IMR-90 (cell line): Measurements from ENCODE around the gene AATF. TPM values are rescaled to one million over a fixed set of nuclear protein-coding genes. Genes with fewer than 3 reads are reported as not detected.

Experiments
- ATAC-seq: fragments of 200-7000 bp; cut with Tn5 transposase; 2 replicates; pipeline ENCODE4 v1.9.1; 2020; ENCODE audit warnings: low read depth, mild to moderate bottlenecking, moderate library complexity
- BruUV-seq: library from RNA; stranded (reverse); fragments of 400-500 nt; replicated peaks from 2 replicates; lab custom pipeline; 2021; lab: Mats Ljungman, UMichigan
- CTCF ChIA-PET: fragments of 300-600 bp; formaldehyde crosslinking; extraction: SDS; loops from one replicate; lab custom pipeline; 2021; ENCODE audit warnings: antibody characterized with exemption; lab: Yijun Ruan, JAX
- POLR2A ChIA-PET: fragments of 300-600 bp; sonication (Branson Sonifier 250); formaldehyde crosslinking; loops from one replicate; lab custom pipeline; 2022; ENCODE audit warnings: antibody characterized with exemption; ENCODE audit not compliant: unreplicated experiment; lab: Charles Lee
- DNase-seq: peaks from one replicate; pipeline ENCODE4 v3.0.0; 2013
- H2AFZ ChIP-seq: replicated peaks from 2 replicates; pipeline ENCODE3; 2013; ENCODE audit warnings: low read length, mild to moderate bottlenecking; ENCODE audit not compliant: poor library complexity
- H2AK5ac ChIP-seq: 2 replicates; pipeline ENCODE4 v1.6.1; 2013; ENCODE audit warnings: low read depth, low read length, inconsistent platforms
- H2AK9ac ChIP-seq: replicated peaks from 2 replicates; pipeline ENCODE3; 2013; ENCODE audit warnings: mild to moderate bottlenecking, low read depth, low read length, moderate library complexity; ENCODE audit not compliant: poor library complexity
- H2BK120ac ChIP-seq: 2 replicates; pipeline ENCODE4 v1.6.1; 2013; ENCODE audit warnings: low read depth, low read length, inconsistent platforms
- H2BK15ac ChIP-seq: 3 replicates; pipeline ENCODE4 v1.6.1; 2013; ENCODE audit warnings: low read depth, low read length, inconsistent platforms
- H2BK20ac ChIP-seq: 2 replicates; pipeline ENCODE4 v1.6.1; 2013; ENCODE audit warnings: low read depth, mild to moderate bottlenecking, inconsistent platforms, low read length, moderate library complexity
- H2BK5ac ChIP-seq: 2 replicates; pipeline ENCODE4 v1.6.1; 2013; ENCODE audit warnings: mild to moderate bottlenecking, low read depth, low read length, inconsistent platforms; ENCODE audit not compliant: poor library complexity, severe bottlenecking
- H3K14ac ChIP-seq: replicated peaks from 2 replicates; pipeline ENCODE4 v1.6.1; 2013; ENCODE audit warnings: low read depth, low read length, inconsistent platforms
- H3K18ac ChIP-seq: 2 replicates; pipeline ENCODE4 v1.6.1; 2013; ENCODE audit warnings: low read depth, low read length, control low read depth
- H3K23ac ChIP-seq: 2 replicates; pipeline ENCODE4 v1.6.1; 2013; ENCODE audit warnings: low read depth, low read length, inconsistent platforms
- H3K27ac ChIP-seq: 2 replicates; pipeline ENCODE4 v1.5.1; 2013; ENCODE audit warnings: mild to moderate bottlenecking, control low read depth, low read length; ENCODE audit not compliant: insufficient read depth
- H3K27me3 ChIP-seq: 2 replicates; pipeline ENCODE4 v1.6.1; 2013; ENCODE audit warnings: low read length; ENCODE audit not compliant: control insufficient read depth, insufficient read depth
- H3K36me3 ChIP-seq: 2 replicates; pipeline ENCODE4 v1.6.1; 2013; ENCODE audit warnings: low read length, mixed read lengths; ENCODE audit not compliant: control insufficient read depth, insufficient read depth
- H3K4ac ChIP-seq: 2 replicates; pipeline ENCODE4 v1.6.1; 2013; ENCODE audit warnings: low read depth, low read length, inconsistent platforms
- H3K4me1 ChIP-seq: 2 replicates; pipeline ENCODE4 v1.6.1; 2013; ENCODE audit warnings: low read length, mixed read lengths; ENCODE audit not compliant: control insufficient read depth, insufficient read depth
- H3K4me2 ChIP-seq: 2 replicates; pipeline ENCODE4 v1.6.1; 2013; ENCODE audit warnings: low read depth, mild to moderate bottlenecking, control low read depth, low read length, moderate library complexity
- H3K4me3 ChIP-seq: 2 replicates; pipeline ENCODE4 v1.5.1; 2013; ENCODE audit warnings: low read depth, mild to moderate bottlenecking, control low read depth, low read length, moderate library complexity; ENCODE audit not compliant: insufficient read depth
- H3K56ac ChIP-seq: 2 replicates; pipeline ENCODE4 v1.6.1; 2013; ENCODE audit warnings: low read length, inconsistent platforms; ENCODE audit not compliant: insufficient read depth; ENCODE audit errors: extremely low read depth
- H3K79me1 ChIP-seq, 2 experiments: 2 replicates each; pipeline ENCODE4 v1.6.1; 2013; ENCODE audit warnings: low read length in 2 of 2, inconsistent platforms in 1 of 2, low read depth in 1 of 2
- H3K9ac ChIP-seq: 2 replicates; pipeline ENCODE4 v1.6.1; 2013; ENCODE audit warnings: low read depth, low read length, control low read depth
- H3K9me1 ChIP-seq: 2 replicates; pipeline ENCODE4 v1.6.1; 2013; ENCODE audit warnings: low read length, inconsistent platforms; ENCODE audit not compliant: insufficient read depth
- H3K9me3 ChIP-seq: 2 replicates; pipeline ENCODE4 v1.6.1; 2013; ENCODE audit warnings: low read length; ENCODE audit not compliant: control insufficient read depth, insufficient read depth
- H4K20me1 ChIP-seq: 2 replicates; pipeline ENCODE4 v1.6.1; 2013; ENCODE audit warnings: low read length, inconsistent platforms; ENCODE audit not compliant: insufficient read depth
- H4K5ac ChIP-seq: 2 replicates; pipeline ENCODE4 v1.6.1; 2013; ENCODE audit warnings: mild to moderate bottlenecking, low read depth, low read length, control low read depth
- H4K8ac ChIP-seq, 2 experiments: 2 replicates each; pipeline ENCODE4 v1.6.1; 2013; ENCODE audit warnings: low read depth in 2 of 2, low read length in 2 of 2, control low read depth in 1 of 2, inconsistent platforms in 1 of 2
- H4K91ac ChIP-seq: 2 replicates; pipeline ENCODE4 v1.6.1; 2013; ENCODE audit warnings: low read depth, low read length, inconsistent platforms; ENCODE audit not compliant: insufficient read depth
- BHLHE40 ChIP-seq: fragments of 150-350 bp; IDR thresholded peaks from 2 replicates; pipeline ENCODE4 v1.6.1; 2016; ENCODE audit warnings: mild to moderate bottlenecking, low read depth, low read length
- CEBPB ChIP-seq: IDR thresholded peaks from 2 replicates; pipeline ENCODE4 v1.6.1; 2012; ENCODE audit warnings: low read depth, low read length, improper control_type of control experiment
- CHD1 ChIP-seq: IDR thresholded peaks from 2 replicates; pipeline ENCODE4 v1.6.1; 2012; ENCODE audit warnings: low read depth, low read length, improper control_type of control experiment
- ELK1 ChIP-seq: fragments of 150-350 bp; IDR thresholded peaks from 2 replicates; pipeline ENCODE4 v1.6.1; 2016; ENCODE audit warnings: low read depth, mild to moderate bottlenecking, low read length, moderate library complexity, borderline replicate concordance
- FOS ChIP-seq: fragments of 150-350 bp; IDR thresholded peaks from 2 replicates; pipeline ENCODE4 v1.6.1; 2016; ENCODE audit warnings: low read depth, low read length
- MAFK ChIP-seq: IDR thresholded peaks from 2 replicates; pipeline ENCODE4 v1.6.1; 2012; ENCODE audit warnings: low read depth, low read length, improper control_type of control experiment
- MAZ ChIP-seq: IDR thresholded peaks from 2 replicates; pipeline ENCODE4 v1.6.1; 2012; ENCODE audit warnings: low read depth, mild to moderate bottlenecking, low read length, improper control_type of control experiment, moderate library complexity, borderline replicate concordance
- MXI1 ChIP-seq: IDR thresholded peaks from 2 replicates; pipeline ENCODE4 v1.6.1; 2012; ENCODE audit warnings: low read depth, mild to moderate bottlenecking, low read length, moderate library complexity, borderline replicate concordance
- NFE2L2 ChIP-seq: fragments of 150-350 bp; IDR thresholded peaks from 2 replicates; pipeline ENCODE4 v1.6.1; 2016; ENCODE audit warnings: low read depth, mild to moderate bottlenecking, low read length
- POLR2A ChIP-seq: IDR thresholded peaks from 2 replicates; pipeline ENCODE4 v1.6.1; 2012; ENCODE audit warnings: mild to moderate bottlenecking, low read depth, low read length
- RAD21 ChIP-seq: IDR thresholded peaks from 2 replicates; pipeline ENCODE4 v1.6.1; 2012; ENCODE audit warnings: low read length, improper control_type of control experiment
- RCOR1 ChIP-seq: IDR thresholded peaks from 2 replicates; pipeline ENCODE4 v1.6.1; 2012; ENCODE audit warnings: mild to moderate bottlenecking, low read length, improper control_type of control experiment; ENCODE audit not compliant: insufficient replicate concordance
- RFX5 ChIP-seq: IDR thresholded peaks from 2 replicates; pipeline ENCODE4 v1.8.0; 2012; ENCODE audit warnings: low read depth, mild to moderate bottlenecking, low read length, moderate library complexity
- SMC3 ChIP-seq: fragments of 150-350 bp; IDR thresholded peaks from 2 replicates; pipeline ENCODE4 v1.6.1; 2016; ENCODE audit warnings: low read depth, mild to moderate bottlenecking, antibody characterized with exemption, low read length, moderate library complexity
- WGBS, 2 experiments: methylation state at CpG; one replicate each; pipeline versions ENCODE4 v1.1.5 to v1.1.7; 2013; ENCODE audit warnings: missing lambda C conversion rate in 2 of 2; ENCODE audit not compliant: insufficient read length in 1 of 2; ENCODE audit errors: extremely low coverage in 2 of 2; 5-methylcytosine and 5-hydroxymethylcytosine counted together
- dilution Hi-C: fragments of 300-500 bp; cut with HindIII; formaldehyde crosslinking; loops from one replicate; pipeline ENCODE4 v1.14.3; 2018; ENCODE audit warnings: low sequenced_read_pairs; ENCODE audit not compliant: unreplicated experiment
- in situ Hi-C: fragments of 300-500 bp; cut with MboI; formaldehyde crosslinking; loops from 3 replicates; pipeline ENCODE4 v1.14.3; 2019; ENCODE audit warnings: low sequenced_read_pairs, inconsistent platforms, mixed read lengths
- intact Hi-C: fragments of 100-400 bp; cut with micrococcal nuclease; formaldehyde crosslinking; loops from 2 replicates; pipeline ENCODE4 v1.10.0; 2022
- polyA plus RNA-seq, 3 experiments: library from polyadenylated mRNA; depleted of rRNA; stranded (reverse); fragments of >200 nt; gene quantifications; 2 replicates each; pipeline ENCODE4 v1.2.3, GENCODE V29; 2012; ENCODE audit warnings: low replicate concordance in 1 of 3
- total RNA-seq: library from RNA; depleted of rRNA; stranded (reverse); fragments of >200 nt; gene quantifications from 2 replicates; pipeline ENCODE4 v1.2.3, GENCODE V29; 2012
- TF ChIP-seq, protein P1 (sequence below): conservative IDR thresholded peaks from 2 replicates; pipeline ENCODE4 v1.5.1; 2012; ENCODE audit warnings: mild to moderate bottlenecking, low read depth, low read length, improper control_type of control experiment
- TF ChIP-seq, protein P2 (sequence below): fragments of 150-350 bp; IDR thresholded peaks from 2 replicates; pipeline ENCODE4 v1.6.1; 2017; ENCODE audit warnings: mild to moderate bottlenecking, antibody characterized with exemption, low read length, low read depth

Gene AATF
- total and polyA plus RNA-seq, 2 of the 4 experiments (the other 2 are of a cell fraction): 21.0 to 34.8 TPM

DNA sequence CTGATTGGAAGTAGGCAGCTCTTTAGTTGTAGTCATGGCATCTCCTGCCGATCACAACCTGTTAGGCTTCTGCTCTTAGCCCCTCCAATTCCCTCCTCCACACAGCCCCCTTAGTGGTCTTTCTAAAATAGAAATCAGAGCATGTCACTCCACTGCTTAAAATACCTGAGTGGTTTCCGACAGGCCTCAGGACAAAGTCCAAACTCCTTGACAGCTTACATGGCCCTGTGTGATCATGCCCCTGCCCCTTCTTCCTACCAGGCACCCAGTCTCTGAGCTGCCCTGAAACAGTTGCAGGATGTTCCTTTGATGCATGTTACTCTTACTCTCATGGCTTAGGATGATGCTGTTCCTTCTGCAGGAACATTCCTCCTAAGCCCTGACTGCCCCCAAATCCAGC lies 147.3 kb downstream of the AATF start:
- H3K9me3 ChIP-seq: no peaks in the 10 kb centered on the region
- H3K23ac ChIP-seq: no peak overlapping the region
- intact Hi-C loops: no loop called here
- BruUV-seq: no TSS peak
- no peak overlapping the region for H2BK120ac ChIP-seq
- dilution Hi-C loops: no loop called here
- H2AK5ac ChIP-seq: no peak overlapping the region
- no peak overlapping the region for H3K4me2 ChIP-seq
- POLR2A ChIA-PET: no interaction called here
- H3K79me1 ChIP-seq: no peaks in the 10 kb centered on the region
- H2AK9ac ChIP-seq: no peak overlapping the region
- TF ChIP-seq MXI1: no peak
- TF ChIP-seq MAFK: no peak
- TF ChIP-seq CHD1: no peak
- no peak for TF ChIP-seq MAZ
- no peak for TF ChIP-seq SMC3
- TF ChIP-seq, protein P1, sequence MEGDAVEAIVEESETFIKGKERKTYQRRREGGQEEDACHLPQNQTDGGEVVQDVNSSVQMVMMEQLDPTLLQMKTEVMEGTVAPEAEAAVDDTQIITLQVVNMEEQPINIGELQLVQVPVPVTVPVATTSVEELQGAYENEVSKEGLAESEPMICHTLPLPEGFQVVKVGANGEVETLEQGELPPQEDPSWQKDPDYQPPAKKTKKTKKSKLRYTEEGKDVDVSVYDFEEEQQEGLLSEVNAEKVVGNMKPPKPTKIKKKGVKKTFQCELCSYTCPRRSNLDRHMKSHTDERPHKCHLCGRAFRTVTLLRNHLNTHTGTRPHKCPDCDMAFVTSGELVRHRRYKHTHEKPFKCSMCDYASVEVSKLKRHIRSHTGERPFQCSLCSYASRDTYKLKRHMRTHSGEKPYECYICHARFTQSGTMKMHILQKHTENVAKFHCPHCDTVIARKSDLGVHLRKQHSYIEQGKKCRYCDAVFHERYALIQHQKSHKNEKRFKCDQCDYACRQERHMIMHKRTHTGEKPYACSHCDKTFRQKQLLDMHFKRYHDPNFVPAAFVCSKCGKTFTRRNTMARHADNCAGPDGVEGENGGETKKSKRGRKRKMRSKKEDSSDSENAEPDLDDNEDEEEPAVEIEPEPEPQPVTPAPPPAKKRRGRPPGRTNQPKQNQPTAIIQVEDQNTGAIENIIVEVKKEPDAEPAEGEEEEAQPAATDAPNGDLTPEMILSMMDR: no peak
- TF ChIP-seq RCOR1: no peak
- TF ChIP-seq ELK1: no peak
- TF ChIP-seq, protein P2, sequence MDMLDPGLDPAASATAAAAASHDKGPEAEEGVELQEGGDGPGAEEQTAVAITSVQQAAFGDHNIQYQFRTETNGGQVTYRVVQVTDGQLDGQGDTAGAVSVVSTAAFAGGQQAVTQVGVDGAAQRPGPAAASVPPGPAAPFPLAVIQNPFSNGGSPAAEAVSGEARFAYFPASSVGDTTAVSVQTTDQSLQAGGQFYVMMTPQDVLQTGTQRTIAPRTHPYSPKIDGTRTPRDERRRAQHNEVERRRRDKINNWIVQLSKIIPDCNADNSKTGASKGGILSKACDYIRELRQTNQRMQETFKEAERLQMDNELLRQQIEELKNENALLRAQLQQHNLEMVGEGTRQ: no peak
- TF ChIP-seq RFX5: no peak
- no peak for TF ChIP-seq POLR2A
- no peak for TF ChIP-seq RAD21
- no peak for TF ChIP-seq NFE2L2
- no peak for TF ChIP-seq FOS
- TF ChIP-seq CEBPB: no peak
- no peak for TF ChIP-seq BHLHE40
- H4K8ac ChIP-seq: no peak overlapping the region
- no peak overlapping the region for H3K14ac ChIP-seq
- ATAC-seq: no peak
- H4K91ac ChIP-seq: no peak overlapping the region
- WGBS, 2 experiments: no CpG with 5 or more reads among the region's 2 CpGs
- H3K4me1 ChIP-seq: peaks cover 2% of the 10 kb centered on the region; the same call in 1 of the 2 replicates
- H3K36me3 ChIP-seq: peaks cover 31% of the 10 kb centered on the region
- H2BK15ac ChIP-seq: no peak overlapping the region
- H2BK20ac ChIP-seq: no peak overlapping the region
- H3K9me1 ChIP-seq: 0 out of 2 replicates have a peak, but pooled peaks cover 11% of the 10 kb centered on the region
- H4K5ac ChIP-seq: no peak overlapping the region
- H3K18ac ChIP-seq: no peak overlapping the region
- H3K56ac ChIP-seq: no peak overlapping the region
- no peak overlapping the region for H3K27ac ChIP-seq
- no peak overlapping the region for H2AFZ ChIP-seq
- CTCF ChIA-PET: interaction anchor here (1.5 kb wide), 1 partner anchor 19 kb away, joined by 3 read pairs; no protein-coding TSS in a partner anchor
- DNase-seq: no peak
- no peaks in the 10 kb centered on the region for H3K27me3 ChIP-seq
- no peak overlapping the region for H3K4ac ChIP-seq
- no peaks in the 10 kb centered on the region for H4K20me1 ChIP-seq
- no peak overlapping the region for H3K9ac ChIP-seq
- H3K4me3 ChIP-seq: no peak overlapping the region
- H2BK5ac ChIP-seq: no peak overlapping the region
- in situ Hi-C loops: no loop called here
